Osteoblast (primary cell): Measurements from ENCODE around the gene FBLN5. TPM values are rescaled to one million over a fixed set of nuclear protein-coding genes. Genes with fewer than 3 reads are reported as not detected.

Experiments used
- DNase-seq: peaks from one replicate; pipeline ENCODE4 v3.0.0; 2011; ENCODE audit warnings: low spot score, mixed read lengths; ENCODE audit not compliant: insufficient read length; ENCODE audit errors: missing footprints
- H2AFZ ChIP-seq: 2 replicates; pipeline ENCODE4 v1.6.0; 2011; ENCODE audit warnings: mild to moderate bottlenecking, low read length
- H3K27ac ChIP-seq: 2 replicates; pipeline ENCODE4 v1.5.1; 2011; ENCODE audit warnings: mild to moderate bottlenecking, low read depth, low read length, moderate library complexity
- H3K27me3 ChIP-seq: 2 replicates; pipeline ENCODE4 v1.6.0; 2012; ENCODE audit warnings: mild to moderate bottlenecking, control low read depth, inconsistent platforms, low read length, moderate library complexity; ENCODE audit not compliant: insufficient read depth
- H3K36me3 ChIP-seq: 2 replicates; pipeline ENCODE4 v1.5.1; 2011; ENCODE audit warnings: mild to moderate bottlenecking, low read length, control low read depth, moderate library complexity; ENCODE audit not compliant: insufficient read depth
- H3K4me1 ChIP-seq: 2 replicates; pipeline ENCODE4 v1.5.1; 2011; ENCODE audit warnings: mild to moderate bottlenecking, low read length, control low read depth, moderate library complexity; ENCODE audit not compliant: insufficient read depth
- H3K4me2 ChIP-seq: 2 replicates; pipeline ENCODE4 v1.6.0; 2011; ENCODE audit warnings: mild to moderate bottlenecking, low read length; ENCODE audit not compliant: insufficient read depth
- H3K4me3 ChIP-seq: fragments of 200-600 bp; sonication (generic); 3 replicates; pipeline ENCODE4 v1.5.1; 2012; ENCODE audit warnings: mild to moderate bottlenecking, low read length, inconsistent platforms; ENCODE audit not compliant: insufficient read depth
- H3K79me2 ChIP-seq: 2 replicates; pipeline ENCODE4 v1.6.0; 2012; ENCODE audit warnings: mild to moderate bottlenecking, low read length, control low read depth, inconsistent platforms; ENCODE audit not compliant: insufficient read depth
- H3K9me3 ChIP-seq: 2 replicates; pipeline ENCODE4 v1.5.1; 2011; ENCODE audit warnings: low read depth, low read length, control low read depth
- H4K20me1 ChIP-seq: 2 replicates; pipeline ENCODE4 v1.6.0; 2012; ENCODE audit warnings: mild to moderate bottlenecking, low read length, control low read depth; ENCODE audit not compliant: insufficient read depth
- CTCF ChIP-seq: IDR thresholded peaks from 2 replicates; pipeline ENCODE4 v1.5.1; 2011; ENCODE audit warnings: mild to moderate bottlenecking, low read depth, low read length, moderate library complexity; ENCODE audit errors: extremely low read depth
- total RNA-seq: library from RNA; depleted of rRNA; stranded (reverse); fragments of >200 nt; gene quantifications from 2 replicates; pipeline ENCODE4 v1.2.3, GENCODE V29; 2012

FBLN5 gene
- total RNA-seq, 1 donor = 22.1 TPM

GRCh38 chr14:91867316-91867988 lies 80.0 kb downstream of the FBLN5 start, which contains the start of gene TC2N:
TC2N (minus strand) TSS chr14:91867536; CDS start chr14:91813769, 53,767 bp downstream.
- H2AFZ ChIP-seq = no peak within 1 kb of the TSS
- H3K27ac ChIP-seq = no peak within 1 kb of the TSS
- H3K4me1 ChIP-seq = peaks cover 3% of the 10 kb centered on the region
- H3K36me3 ChIP-seq = no peaks in the 10 kb centered on the region
- no peaks in the 10 kb centered on the region for H3K9me3 ChIP-seq
- H4K20me1 ChIP-seq = no peaks in the 10 kb centered on the region
- no peak within 1 kb of the TSS for H3K4me2 ChIP-seq
- no peaks in the 10 kb centered on the region for H3K79me2 ChIP-seq
- no peak within 1 kb of the TSS for H3K4me3 ChIP-seq
- no peak for DNase-seq
- no peak for TF ChIP-seq CTCF
- peaks cover 14% of the 10 kb centered on the region for H3K27me3 ChIP-seq

GRCh38 chr14:91866511-91867295 lies 80.8 kb downstream of the FBLN5 start:
- no peak overlapping the region for H3K4me2 ChIP-seq
- no peaks in the 10 kb centered on the region for H3K79me2 ChIP-seq
- peaks cover 14% of the 10 kb centered on the region for H3K27me3 ChIP-seq
- H3K4me1 ChIP-seq = peaks cover under 1% of the 10 kb centered on the region
- DNase-seq = no peak
- no peaks in the 10 kb centered on the region for H3K9me3 ChIP-seq
- H4K20me1 ChIP-seq = no peaks in the 10 kb centered on the region
- H3K36me3 ChIP-seq = no peaks in the 10 kb centered on the region
- H3K27ac ChIP-seq = no peak overlapping the region
- H2AFZ ChIP-seq = no peak overlapping the region
- TF ChIP-seq CTCF = no peak
- no peak overlapping the region for H3K4me3 ChIP-seq

- Histone ChIP-seq H3K79me2 (no peaks in the 10 kb centered on the region), H3K4me1 (no peaks in the 10 kb centered on the region), H3K9me3 (no peaks in the 10 kb centered on the region), H3K27ac (no peak overlapping the region), H2AFZ (no peak overlapping the region), H3K36me3 (no peaks in the 10 kb centered on the region), H3K27me3 (peaks cover 14% of the 10 kb centered on the region), H3K4me3 (no peak overlapping the region), H4K20me1 (no peaks in the 10 kb centered on the region), H3K4me2 (no peak overlapping the region)
- no peak for DNase-seq
- no peak for TF ChIP-seq CTCF
Measured at GRCh38 chr14:91866061-91866460, 81.4 kb downstream of the FBLN5 start.

GRCh38 chr14:91862417-91862816 lies 85.1 kb downstream of the FBLN5 start:
- no peaks in the 10 kb centered on the region for H3K9me3 ChIP-seq
- no peak overlapping the region for H3K4me3 ChIP-seq
- no peak overlapping the region for H2AFZ ChIP-seq
- H4K20me1 ChIP-seq = no peaks in the 10 kb centered on the region
- no peak for DNase-seq
- no peaks in the 10 kb centered on the region for H3K36me3 ChIP-seq
- no peaks in the 10 kb centered on the region for H3K79me2 ChIP-seq
- H3K4me2 ChIP-seq = no peak overlapping the region
- H3K27ac ChIP-seq = no peak overlapping the region
- peaks cover 14% of the 10 kb centered on the region for H3K27me3 ChIP-seq
- no peak for TF ChIP-seq CTCF
- H3K4me1 ChIP-seq = peaks cover 7% of the 10 kb centered on the region
